GM06990 (cell line): ENCODE measurements around the gene SEMA4G.

ENCODE experiments used
- DNase-seq: peaks from one replicate; pipeline ENCODE4 v3.0.0-alpha.2; 2011; ENCODE audit not compliant: insufficient read length; ENCODE audit errors: extremely low read depth
- H3K27me3 ChIP-seq: replicated peaks from 2 replicates; pipeline ENCODE4 v1.6.0; 2011; ENCODE audit warnings: low read length; ENCODE audit not compliant: control insufficient read depth, insufficient read depth
- H3K36me3 ChIP-seq: 2 replicates; pipeline ENCODE4 v1.5.1; 2011; ENCODE audit warnings: low read length; ENCODE audit not compliant: control insufficient read depth, insufficient read depth
- H3K4me3 ChIP-seq: replicated peaks from 2 replicates; pipeline ENCODE4 v1.5.1; 2011; ENCODE audit warnings: low read depth, mild to moderate bottlenecking, control low read depth, low read length
- CTCF ChIP-seq: IDR thresholded peaks from 2 replicates; pipeline ENCODE4 v1.5.1; 2011; ENCODE audit warnings: low read length, control low read depth, mild to moderate bottlenecking, inconsistent platforms; ENCODE audit not compliant: insufficient read depth, poor library complexity, severe bottlenecking

Gene SEMA4G

GRCh38 chr10:100982916-100983830 is 13.9 kb downstream of the SEMA4G start:
- no peaks in the 10 kb centered on the region for H3K27me3 ChIP-seq
- H3K36me3 ChIP-seq, result peaks cover 7% of the 10 kb centered on the region
- DNase-seq, result no peak
- TF ChIP-seq CTCF, result no peak
- H3K4me3 ChIP-seq, result no peak overlapping the region

- Histone ChIP-seq H3K4me3 (no peak overlapping the region), H3K27me3 (no peaks in the 10 kb centered on the region), H3K36me3 (peaks cover 7% of the 10 kb centered on the region)
- no peak for TF ChIP-seq CTCF
- no peak for DNase-seq
Measured at GRCh38 chr10:100983868-100984671, 14.8 kb downstream of the SEMA4G start.

- Histone ChIP-seq H3K36me3 (peaks cover 10% of the 10 kb centered on the region), H3K4me3 (no peak overlapping the region), H3K27me3 (no peaks in the 10 kb centered on the region)
- no peak for TF ChIP-seq CTCF
- DNase-seq, result no peak
Measured at GRCh38 chr10:100984672-100985177, 15.4 kb downstream of the SEMA4G start.

- DNase-seq, result no peak
- no peak overlapping the region for H3K4me3 ChIP-seq
- no peak for TF ChIP-seq CTCF
- peaks cover 11% of the 10 kb centered on the region for H3K36me3 ChIP-seq
- H3K27me3 ChIP-seq, result no peaks in the 10 kb centered on the region
Measured at GRCh38 chr10:100985336-100985735, 16.0 kb downstream of the SEMA4G start.

GRCh38 chr10:100986623-100986951 is 17.3 kb downstream of the SEMA4G start:
- peak overlapping the region; percentile 98 for H3K4me3 ChIP-seq
- no peaks in the 10 kb centered on the region for H3K27me3 ChIP-seq
- TF ChIP-seq CTCF, result no peak
- H3K36me3 ChIP-seq, result peaks cover 17% of the 10 kb centered on the region
- DNase-seq, result no peak
